Ureter (tissue), 1 donor: Measurements from ENCODE around the gene DCPS. TPM values are rescaled to one million over a fixed set of nuclear protein-coding genes. Genes with fewer than 3 reads are reported as not detected.
"Not testable (repeated sequence)": the region's sequence is repeated elsewhere in the genome, so short reads cannot be mapped to it uniquely, and the experiment has no call there.

Experiments
- DNase-seq: peaks from one replicate; pipeline ENCODE4 v3.0.0-alpha.2; 2020; ENCODE audit warnings: low spot score
- total RNA-seq: library from RNA; stranded (reverse); gene quantifications from one replicate; pipeline ENCODE4 v1.2.4, GENCODE V29; 2023
- donor health status: DM: yes; HTN: yes; CAD: no.

Gene DCPS
- total RNA-seq, 1 donor from 2014 or later = 23.2 TPM

- no peak for DNase-seq
These were observed 15.6 kb upstream of the DCPS start for GRCh38 chr11:126288237-126288636.

- no peak for DNase-seq
These were observed 13.0 kb upstream of the DCPS start for GRCh38 chr11:126290887-126291286.

DNA sequence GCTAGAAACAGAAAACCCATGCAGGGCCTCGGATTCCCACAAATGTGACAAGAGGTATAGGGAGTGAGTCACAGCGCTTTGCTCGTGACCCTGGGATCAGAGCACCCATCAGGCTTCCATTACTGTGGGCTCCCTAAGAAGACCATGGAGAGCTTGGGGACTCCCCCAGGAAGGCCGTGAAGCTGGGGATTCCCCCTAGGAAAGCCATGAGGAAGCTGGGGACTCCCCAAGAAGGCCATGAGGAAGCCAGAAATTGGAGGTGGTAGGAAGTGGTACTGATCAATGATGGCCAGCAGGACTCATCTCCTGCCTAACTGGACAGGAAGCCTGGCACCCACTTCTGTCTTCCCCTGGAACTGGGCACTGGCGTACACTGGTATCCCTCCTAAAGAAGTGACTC, 10.1 kb upstream of the DCPS start:
- no peak for DNase-seq

DNA sequence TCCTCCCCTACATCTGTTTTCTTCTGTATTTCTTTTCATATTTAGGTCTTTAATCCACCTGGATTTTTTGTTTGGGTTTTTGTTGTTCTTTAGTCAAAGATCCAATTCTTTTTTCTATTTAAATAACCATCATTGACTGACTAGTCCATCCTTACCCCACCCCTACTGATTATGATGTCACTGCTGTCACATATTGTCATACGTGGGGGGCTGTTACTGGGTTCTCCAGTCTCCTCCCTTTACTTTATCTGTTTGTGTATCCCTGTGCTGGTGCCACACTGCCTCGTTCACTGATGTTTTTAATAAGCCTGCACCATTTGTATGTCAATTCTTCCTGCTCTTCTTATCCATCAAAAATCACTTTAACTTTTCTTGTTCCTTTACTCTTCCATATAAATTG, 6.9 kb upstream of the DCPS start:
- DNase-seq = no peak

GRCh38 chr11:126304457-126305075, 706 bp downstream of the DCPS start:
- DNase-seq = no peak

- DNase-seq = no peak
These were observed 1.8 kb downstream of the DCPS start for GRCh38 chr11:126305699-126306098.

- DNase-seq = no peak
These were observed 3.8 kb downstream of the DCPS start for GRCh38 chr11:126307706-126308105.

- DNase-seq = no peak
These were observed 4.4 kb downstream of the DCPS start for GRCh38 chr11:126308271-126308671.

- not testable (repeated sequence) for DNase-seq
These were observed 4.9 kb downstream of the DCPS start for GRCh38 chr11:126308771-126309170.

DNA sequence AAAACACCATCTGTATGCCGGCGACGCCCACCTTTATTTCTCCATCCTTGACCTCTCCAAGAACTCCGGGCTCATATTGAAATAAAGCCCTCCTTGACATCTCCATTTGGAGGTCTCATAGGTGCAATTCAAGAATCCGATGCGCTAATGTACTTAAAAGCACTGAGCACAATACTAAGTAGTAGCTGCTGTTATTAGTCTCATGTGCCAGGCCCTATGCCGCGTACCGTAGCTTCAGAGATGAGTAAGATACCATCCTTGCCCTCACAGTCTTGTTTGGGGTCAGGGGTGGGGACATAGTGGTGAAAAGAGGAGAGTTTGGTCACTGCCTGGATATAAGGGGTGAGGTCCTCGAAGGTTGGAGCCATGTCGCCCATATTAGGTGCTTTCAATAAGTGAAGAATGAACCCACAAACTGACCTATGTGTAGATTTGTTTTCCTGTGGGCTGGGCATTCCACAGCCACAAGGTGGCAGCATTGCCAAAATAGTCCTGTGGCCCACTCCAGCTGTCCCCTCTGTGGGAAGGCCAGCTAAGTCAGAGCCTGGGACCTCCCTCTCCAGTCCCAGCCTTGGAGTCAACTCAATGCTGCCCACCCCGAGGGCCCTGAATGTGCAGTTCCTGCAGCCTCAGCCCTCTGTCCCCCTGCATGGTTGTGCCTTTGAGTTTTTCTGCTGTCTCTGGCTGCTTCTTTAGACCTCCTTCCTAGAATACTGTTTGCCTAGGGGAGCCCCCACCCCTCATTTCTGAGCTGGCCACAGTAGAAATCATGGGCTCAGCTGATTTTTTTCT, 6.5 kb downstream of the DCPS start:
- DNase-seq = peak; percentile 76

GRCh38 chr11:126310992-126311310, 7.1 kb downstream of the DCPS start:
- DNase-seq = no peak

GRCh38 chr11:126311401-126312291, 7.8 kb downstream of the DCPS start:
- no peak for DNase-seq

GRCh38 chr11:126312961-126313360, 9.1 kb downstream of the DCPS start:
- no peak for DNase-seq

- DNase-seq = no peak
These were observed 10.0 kb downstream of the DCPS start for GRCh38 chr11:126313826-126314225.

DNA sequence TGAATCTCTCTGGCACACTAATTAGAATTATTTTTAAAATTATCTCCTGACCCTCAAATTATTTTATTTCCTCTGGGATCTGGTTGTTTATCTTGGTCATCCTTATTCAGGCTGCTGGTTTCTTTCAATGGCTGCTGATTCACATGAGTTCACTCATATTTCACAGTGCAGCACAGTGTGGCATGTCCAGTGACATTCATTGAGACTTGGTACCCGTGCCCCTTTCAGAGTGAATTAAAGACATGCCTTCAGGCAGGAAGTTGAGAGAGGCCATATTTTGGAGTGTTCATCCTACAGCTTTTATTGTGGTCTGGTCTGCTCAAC, 13.5 kb downstream of the DCPS start:
- no peak for DNase-seq

- DNase-seq = peak; percentile 83
These were observed 14.1 kb downstream of the DCPS start for GRCh38 chr11:126317756-126318573.

DNA sequence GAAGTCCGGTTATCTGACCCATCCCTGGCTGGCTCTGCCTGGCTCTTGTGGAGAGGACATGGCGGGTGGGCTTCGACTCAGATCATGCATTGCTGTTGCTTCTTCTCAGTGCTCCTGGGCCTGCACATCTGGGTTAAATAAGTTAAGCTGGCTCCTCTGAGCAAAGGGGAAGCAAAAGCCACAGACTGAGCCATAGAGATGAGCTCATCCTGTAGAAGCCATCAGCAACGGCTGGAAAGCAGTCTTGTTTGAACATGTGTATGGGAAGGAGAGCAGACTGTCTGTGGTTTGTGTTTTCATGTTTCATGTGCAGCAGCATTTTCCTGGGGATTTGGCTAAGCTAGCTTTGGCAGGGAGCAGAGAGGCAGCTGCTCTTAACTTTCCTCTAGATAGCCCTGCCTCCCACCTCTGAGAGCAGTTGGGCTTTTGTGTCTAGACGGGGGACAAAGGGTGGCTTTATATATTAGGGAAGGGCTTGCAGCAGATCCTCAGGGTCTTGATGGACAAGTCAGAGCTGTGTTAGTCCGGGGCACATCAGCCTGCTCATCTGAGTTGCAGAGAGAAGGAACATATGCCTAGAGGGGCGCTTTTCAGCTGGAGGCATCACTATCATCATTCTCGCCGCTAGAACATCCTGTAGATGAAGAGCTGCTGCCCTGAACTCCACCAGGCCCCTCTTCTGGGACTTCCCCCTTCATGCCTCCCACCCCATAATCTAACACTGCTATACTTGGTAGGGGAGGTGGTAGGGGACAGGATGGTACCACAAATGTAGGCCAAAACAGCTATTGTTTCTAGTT, 14.9 kb downstream of the DCPS start:
- no peak for DNase-seq

- no peak for DNase-seq
These were observed 15.5 kb downstream of the DCPS start for GRCh38 chr11:126319374-126319740.

- no peak for DNase-seq
These were observed 19.1 kb downstream of the DCPS start for GRCh38 chr11:126322996-126323395.

DNA sequence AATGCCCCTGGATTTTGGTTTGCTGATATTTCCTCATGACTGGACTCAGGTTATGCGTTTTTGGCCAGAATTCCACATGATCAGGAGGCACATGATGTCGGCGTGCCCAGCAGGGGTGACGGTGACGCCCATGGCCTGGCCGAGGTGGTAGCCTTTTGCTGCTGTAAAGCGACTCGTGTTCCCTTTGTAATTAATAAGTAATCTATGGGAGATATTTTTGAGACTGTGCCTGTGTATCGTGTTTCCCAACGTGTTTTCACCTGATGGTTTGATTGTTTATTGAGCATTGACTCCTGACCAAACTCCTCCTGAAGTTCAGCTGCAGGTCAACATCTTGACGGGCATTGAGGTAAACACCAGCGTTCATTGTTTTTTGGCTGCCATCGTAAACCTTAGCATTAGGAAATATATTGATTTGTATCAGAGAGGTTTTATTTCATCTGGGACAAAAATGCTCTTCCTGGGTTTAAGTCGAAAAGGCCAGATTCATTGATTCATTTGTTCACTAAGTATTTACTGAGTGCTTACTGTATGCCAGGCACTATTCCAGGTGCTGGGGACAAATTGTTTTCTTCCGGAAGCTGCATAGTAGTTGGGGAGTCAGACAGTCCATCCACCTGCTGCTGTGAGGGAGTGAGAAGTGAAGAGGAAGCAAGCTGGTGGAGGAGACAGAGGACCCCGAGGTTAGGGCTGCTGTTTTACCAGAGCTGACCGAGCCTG, 23.6 kb downstream of the DCPS start:
- DNase-seq = no peak

GRCh38 chr11:126328001-126328390, 24.1 kb downstream of the DCPS start:
- DNase-seq = no peak
